Hair follicular keratinocyte (primary cell): ENCODE measurements around the gene LMNA. TPM values are rescaled to one million over a fixed set of nuclear protein-coding genes. Genes with fewer than 3 reads are reported as not detected.

Experiments
- total RNA-seq: library from RNA; depleted of rRNA; stranded (reverse); fragments of >200 nt; gene quantifications from 2 replicates; pipeline ENCODE4 v1.2.3, GENCODE V29; 2015

Gene LMNA
- total RNA-seq, result 735 and 836 TPM in 2 replicates

GRCh38 chr1:156114101-156114918 is at the start of gene LMNA:
Gene LMNA (plus strand): TSS chr1:156114711. CDS start chr1:156114919, 208 bp downstream.

GRCh38 chr1:156082309-156083091 is 32.0 kb upstream of the LMNA start, which contains the start of gene MEX3A:
Gene MEX3A (minus strand): TSS chr1:156082465. CDS start chr1:156081998, 467 bp downstream.

GRCh38 chr1:156153362-156153761 is 38.9 kb downstream of the LMNA start, which contains the start of gene SEMA4A:
Gene SEMA4A (plus strand): TSS chr1:156153585. CDS start chr1:156154579, 994 bp downstream.

Other genes starting within 250 kb of the LMNA start
- 17.6 and 19.8 TPM in 2 replicates for gene RIT1, start 203.4 kb upstream of the LMNA start, total RNA-seq
- gene KHDC4, start 180.3 kb upstream of the LMNA start, total RNA-seq, result 11.9 and 19.1 TPM in 2 replicates
- 0.23 TPM in 1 of 2 replicates, not detected in the other for gene RXFP4, start 173.1 kb upstream of the LMNA start, total RNA-seq
- 66.1 and 121 TPM in 2 replicates for gene ARHGEF2, start 136.2 kb upstream of the LMNA start, total RNA-seq
- gene SSR2, start 93.8 kb upstream of the LMNA start, total RNA-seq, result 484 and 494 TPM in 2 replicates
- gene UBQLN4, start 60.9 kb upstream of the LMNA start, total RNA-seq, result 21.0 and 24.3 TPM in 2 replicates
- 118 and 130 TPM in 2 replicates for gene LAMTOR2, start 59.9 kb upstream of the LMNA start, total RNA-seq
- gene RAB25, start 53.6 kb upstream of the LMNA start, total RNA-seq, result 66.7 and 81.8 TPM in 2 replicates
- gene MEX3A, start 32.2 kb upstream of the LMNA start, total RNA-seq, result 1.8 and 2.0 TPM in 2 replicates
- gene SEMA4A, start 38.9 kb downstream of the LMNA start, total RNA-seq, result 6.6 and 12.3 TPM in 2 replicates
- 8.6 and 11.0 TPM in 2 replicates for gene SLC25A44, start 79.4 kb downstream of the LMNA start, total RNA-seq
- gene PMF1, start 98.3 kb downstream of the LMNA start, total RNA-seq, result 67.9 and 81.5 TPM in 2 replicates
- gene BGLAP, start 127.5 kb downstream of the LMNA start, total RNA-seq, result not detected in 2 replicates
- gene PAQR6, start 133.3 kb downstream of the LMNA start, total RNA-seq, result 0.30 and 2.4 TPM in 2 replicates
- gene SMG5, start 168.1 kb downstream of the LMNA start, total RNA-seq, result 35.9 and 40.1 TPM in 2 replicates
- gene TMEM79, start 169.6 kb downstream of the LMNA start, total RNA-seq, result 7.6 and 9.1 TPM in 2 replicates
- 39.4 and 40.7 TPM in 2 replicates for gene GLMP, start 181.0 kb downstream of the LMNA start, total RNA-seq
- not detected in 2 replicates for gene VHLL, start 184.6 kb downstream of the LMNA start, total RNA-seq
- gene CCT3, start 223.6 kb downstream of the LMNA start, total RNA-seq, result 392 and 473 TPM in 2 replicates
- gene TSACC, start 223.8 kb downstream of the LMNA start, total RNA-seq, result 0.86 TPM in 1 of 2 replicates, not detected in the other